GM21390 (cell line): Measurements from ENCODE around the gene TPR.
"Not testable (repeated sequence)": the region's sequence is repeated elsewhere in the genome, so short reads cannot be mapped to it uniquely, and the experiment has no call there.

ENCODE experiments used
- ATAC-seq: cut with Tn5 transposase; IDR thresholded peaks from one replicate; pipeline ENCODE4 v1.9.1; 2021; ENCODE audit not compliant: unreplicated experiment

Gene TPR

GRCh38 chr1:186375152-186375928 is at the start of gene TPR, which contains the start of gene ODR4:
TPR (minus strand) TSS chr1:186375253; CDS start chr1:186375028, 225 bp downstream.
ODR4 (plus strand) TSS chr1:186375838; CDS start chr1:186379786, 3,948 bp downstream.
- peak; percentile 86 for ATAC-seq

DNA sequence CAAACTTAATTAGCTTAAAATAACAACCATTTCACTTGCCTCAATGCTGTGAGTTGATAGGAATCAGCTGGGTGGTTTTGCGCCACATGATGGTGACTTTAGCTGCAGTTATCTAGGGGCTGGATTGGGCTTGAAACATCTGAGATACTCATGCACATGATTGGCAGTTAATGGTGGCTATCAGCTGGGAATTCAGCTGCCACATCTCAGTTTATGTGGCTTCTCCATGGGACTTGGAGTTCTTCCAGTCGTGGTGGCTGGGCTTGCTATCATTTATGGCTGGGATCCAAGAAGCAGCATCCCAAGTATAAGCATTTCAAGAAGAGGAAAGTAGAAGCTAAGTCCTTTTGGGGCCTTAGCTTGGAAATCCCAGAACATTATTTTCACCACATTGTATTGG is 49.5 kb upstream of the TPR start:
- no peak for ATAC-seq

DNA sequence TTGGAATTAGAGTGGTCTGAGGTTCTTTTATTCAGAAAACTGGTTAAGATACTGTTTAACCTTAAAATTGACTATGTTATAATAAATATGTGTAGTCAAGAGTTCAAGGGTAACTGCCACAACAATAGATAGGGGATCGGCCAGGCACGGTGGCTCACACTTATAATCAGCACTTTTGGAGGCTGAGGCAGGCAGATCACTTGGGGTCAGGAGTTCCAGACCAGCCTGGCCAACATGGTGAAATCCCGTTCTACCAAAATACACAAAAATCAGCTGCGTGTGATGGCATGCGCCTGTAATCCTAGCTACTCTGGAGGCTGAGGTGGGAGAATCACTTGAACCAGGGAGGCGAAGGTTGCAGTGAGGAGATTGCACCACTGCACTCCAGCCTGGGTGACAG is 46.4 kb upstream of the TPR start:
- no peak for ATAC-seq

GRCh38 chr1:186420923-186421322 is 45.9 kb upstream of the TPR start:
- ATAC-seq = peak; percentile 97

DNA sequence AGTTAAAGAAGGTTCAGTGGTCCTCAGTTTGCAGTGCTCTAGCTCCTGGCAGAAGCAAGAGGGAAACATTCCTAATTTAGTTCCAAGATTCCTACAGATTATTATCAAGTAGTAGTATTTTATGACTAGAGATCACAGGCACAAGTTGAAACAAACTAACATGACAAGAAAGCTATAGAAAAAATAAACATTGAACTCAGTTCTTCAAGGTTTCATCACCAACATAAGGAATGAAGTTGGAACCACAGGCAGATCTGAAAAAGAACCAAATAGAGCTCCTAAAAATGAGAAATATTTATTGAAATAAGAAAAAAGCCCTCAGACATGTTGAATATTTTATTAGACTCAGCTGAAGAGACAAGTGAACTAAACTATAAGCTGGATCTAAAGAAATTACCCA is 45.3 kb upstream of the TPR start:
- ATAC-seq = no peak

DNA sequence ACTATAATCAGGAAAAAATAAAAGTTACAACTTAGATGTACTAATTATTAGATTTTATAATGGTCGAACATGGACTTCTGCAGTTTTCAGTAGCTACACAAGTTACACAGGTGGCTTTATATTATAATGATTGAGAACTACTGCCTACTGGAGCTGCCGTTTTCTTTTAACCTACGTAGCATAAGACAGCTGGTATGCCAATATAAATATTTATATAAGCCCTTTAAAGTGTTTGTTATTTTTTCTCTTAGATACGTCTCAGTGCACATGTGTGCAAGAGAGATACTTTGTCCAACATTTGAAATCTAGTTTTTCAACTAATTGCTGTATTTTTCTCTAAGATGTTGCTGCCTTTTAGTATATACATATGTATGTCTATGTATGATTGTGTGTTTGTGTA is 43.5 kb upstream of the TPR start:
- no peak for ATAC-seq

DNA sequence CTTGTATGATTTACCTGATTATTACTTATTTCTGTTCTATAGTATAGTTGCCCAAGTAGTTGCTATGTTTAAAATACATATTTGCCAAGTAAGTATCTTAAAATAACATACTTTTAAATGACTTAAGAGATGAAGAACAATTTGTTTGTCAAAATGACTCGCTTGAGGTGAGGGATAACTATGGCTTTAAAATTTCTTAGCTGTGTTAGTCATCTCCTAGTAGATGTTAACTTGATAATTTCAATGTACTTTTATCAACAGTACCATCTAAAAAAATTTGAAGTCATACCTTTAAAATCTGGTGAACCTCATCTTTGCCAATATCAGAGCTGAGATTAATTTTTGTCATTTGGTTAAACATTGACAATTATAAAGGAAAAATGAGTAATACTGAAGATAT is 38.3 kb upstream of the TPR start:
- ATAC-seq = no peak

- ATAC-seq = peak; percentile 67
These were observed 34.0 kb upstream of the TPR start for GRCh38 chr1:186409091-186409490.

DNA sequence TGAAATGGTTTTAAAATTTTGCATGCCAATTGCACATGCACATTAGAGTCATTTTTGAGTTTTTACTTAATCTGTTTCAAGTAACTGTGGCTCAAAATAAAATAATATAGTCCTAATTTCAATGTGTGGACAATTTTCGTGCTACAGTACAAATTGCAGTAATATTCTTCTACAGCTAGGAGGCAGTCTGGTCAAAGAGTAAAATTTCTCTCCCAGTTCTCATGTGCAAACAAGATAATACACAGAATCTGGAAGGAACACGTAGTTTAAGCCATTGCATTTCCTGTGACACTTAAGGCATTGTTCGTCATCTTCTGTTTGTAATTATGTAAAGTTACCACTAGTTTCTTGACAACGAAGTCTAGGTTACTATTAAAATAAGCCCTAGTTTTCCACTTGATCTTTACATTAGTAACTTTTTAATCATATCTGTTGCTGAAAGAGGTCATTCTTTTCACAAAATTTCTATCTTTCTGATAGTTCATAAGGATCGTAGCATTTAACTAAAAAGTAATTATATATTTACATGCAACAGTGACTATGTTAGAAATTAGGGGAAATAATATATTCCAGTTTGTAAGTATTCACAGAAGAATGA is 29.5 kb upstream of the TPR start:
- ATAC-seq = no peak

GRCh38 chr1:186403632-186404031 is 28.6 kb upstream of the TPR start:
- no peak for ATAC-seq

- not testable (repeated sequence) for ATAC-seq
These were observed 26.4 kb upstream of the TPR start for GRCh38 chr1:186401446-186401845.

GRCh38 chr1:186392711-186393110 is 17.7 kb upstream of the TPR start:
- not testable (repeated sequence) for ATAC-seq

GRCh38 chr1:186391841-186392240 is 16.8 kb upstream of the TPR start:
- ATAC-seq = no peak

DNA sequence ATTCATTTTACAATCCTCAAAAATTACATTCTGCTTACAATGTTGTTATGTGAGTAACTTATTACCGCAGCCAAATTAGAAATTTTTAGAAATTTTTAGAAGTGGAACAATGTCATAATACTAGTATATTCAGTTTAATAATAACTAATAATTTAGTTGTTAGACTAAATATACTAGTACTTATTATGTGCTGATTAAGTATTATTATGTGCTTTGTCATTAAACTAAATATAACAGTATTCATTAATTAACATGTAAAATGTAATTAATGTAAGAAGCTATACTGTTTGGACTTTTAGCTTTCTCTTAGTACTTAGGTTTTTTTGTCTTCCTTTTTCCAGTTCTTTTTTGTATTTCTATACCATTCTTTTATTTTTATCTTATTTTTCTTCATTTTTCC is 15.9 kb upstream of the TPR start:
- ATAC-seq = no peak

DNA sequence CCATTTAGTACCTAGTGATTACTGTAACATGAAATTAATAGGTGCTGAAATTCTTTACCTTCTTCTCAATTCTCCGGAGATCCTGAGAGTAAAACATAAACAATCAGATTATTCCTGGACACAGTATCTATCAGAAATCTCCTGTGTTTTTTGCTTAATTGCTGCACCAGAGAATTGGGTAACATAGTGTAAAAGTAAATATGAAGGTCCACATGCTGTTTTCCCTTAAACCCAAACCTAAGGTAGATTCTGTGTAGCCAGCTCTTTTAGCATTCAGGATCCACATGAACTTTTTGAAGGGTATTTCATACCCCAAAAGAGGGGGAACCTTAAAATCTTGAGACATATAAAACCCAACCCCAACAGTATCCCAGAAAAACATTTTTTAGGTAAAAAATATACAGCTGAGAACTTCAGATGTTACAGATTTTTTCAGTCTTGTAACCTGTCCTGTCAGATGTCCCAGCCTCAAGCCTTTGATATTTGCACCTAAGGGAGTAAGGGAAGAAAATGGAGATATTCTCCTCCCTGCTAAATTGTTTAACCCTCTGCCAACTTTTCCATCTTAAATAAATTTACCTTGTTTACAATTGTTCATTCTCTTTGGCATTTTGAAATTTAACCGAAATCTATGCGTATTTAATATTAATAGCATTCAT is 11.8 kb upstream of the TPR start:
- no peak for ATAC-seq

DNA sequence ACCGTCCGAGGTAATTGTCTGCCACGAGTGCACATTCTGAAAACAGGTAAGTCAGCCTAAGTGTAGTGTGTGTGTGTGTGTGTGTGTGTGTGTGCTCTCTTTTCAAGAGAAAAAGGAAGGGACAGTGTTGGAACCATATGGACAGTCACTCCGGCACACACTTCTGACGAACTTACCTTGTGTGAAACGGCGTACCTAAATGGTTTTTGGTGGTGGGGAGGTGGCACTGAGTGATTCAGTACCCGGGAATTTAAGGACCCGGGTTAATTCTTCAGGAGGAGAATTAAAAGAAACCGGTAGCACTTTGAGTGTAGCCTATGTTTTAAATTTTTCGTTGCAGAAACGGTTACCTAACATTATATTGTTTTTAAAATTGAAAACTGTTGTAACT is 871 bp upstream of the TPR start:
- no peak for ATAC-seq

GRCh38 chr1:186374303-186375151 is 526 bp downstream of the TPR start:
- peak; percentile 30 for ATAC-seq

DNA sequence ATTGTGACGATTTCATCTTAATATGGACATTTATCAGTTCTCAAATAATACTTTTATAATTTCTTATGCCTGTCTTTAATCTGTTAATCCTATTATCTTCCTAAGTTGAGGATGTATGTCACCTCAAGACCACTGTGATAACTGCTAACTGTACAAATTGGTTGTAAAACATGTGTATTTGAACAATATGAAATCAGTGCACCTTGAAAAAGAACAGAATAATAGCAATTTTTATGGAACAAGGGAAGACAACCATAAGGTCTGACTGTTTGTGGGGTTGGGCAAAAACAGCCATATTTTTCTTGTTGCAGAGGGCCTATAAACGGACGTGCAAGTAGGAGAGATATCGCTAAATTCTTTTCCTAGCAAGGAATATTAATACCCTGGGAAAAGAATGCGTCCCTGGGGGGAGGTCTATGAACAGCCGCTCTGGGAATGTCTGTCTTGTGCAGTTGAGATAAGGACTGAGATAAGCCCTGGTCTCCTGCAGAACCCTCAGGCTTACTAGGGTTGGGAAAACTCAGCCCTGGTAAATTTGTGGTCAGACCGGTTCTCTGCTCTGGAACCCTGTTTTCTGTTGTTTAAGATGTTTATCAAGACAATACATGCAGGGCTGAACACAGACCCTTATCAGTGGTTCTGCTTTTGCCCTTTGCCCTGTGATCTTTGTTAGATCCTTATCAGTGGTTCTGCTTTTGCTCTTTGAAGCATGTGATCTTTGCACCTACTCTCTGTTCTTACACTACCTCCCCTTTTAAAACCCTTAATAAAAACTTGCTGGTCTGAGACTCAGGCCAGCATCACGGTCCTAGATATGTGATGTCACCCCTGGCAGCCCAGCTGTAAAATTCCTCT is 27.0 kb downstream of the TPR start:
- ATAC-seq = not testable (repeated sequence)

GRCh38 chr1:186340772-186341171 is 34.3 kb downstream of the TPR start:
- no peak for ATAC-seq

- ATAC-seq = no peak
These were observed 37.5 kb downstream of the TPR start for GRCh38 chr1:186337554-186337953.
